CD4-positive, alpha-beta T cell treated with Interleukin-15 for 4 hours (primary cell): ENCODE results near the gene IL16.
A peak's percentile ranks its signal among the peaks of the same experiment; 100 is the strongest.

ENCODE experiments used
- DNase-seq: peaks from one replicate; pipeline ENCODE4 v3.0.0-alpha.2; 2020; ENCODE audit warnings: low spot score

Gene IL16

GRCh38 chr15:81275711-81276392, 79.2 kb downstream of the IL16 start:
- no peak for DNase-seq

- no peak for DNase-seq
Observed at GRCh38 chr15:81276967-81277366, 80.3 kb downstream of the IL16 start.

GRCh38 chr15:81277851-81278250, 81.2 kb downstream of the IL16 start:
- no peak for DNase-seq

- DNase-seq: no peak
Observed at GRCh38 chr15:81278306-81279029, 81.8 kb downstream of the IL16 start.

- DNase-seq: no peak
Observed at GRCh38 chr15:81279621-81280485, 83.2 kb downstream of the IL16 start.

GRCh38 chr15:81280696-81281455, 84.2 kb downstream of the IL16 start:
- DNase-seq: no peak

GRCh38 chr15:81281456-81281735, 84.7 kb downstream of the IL16 start:
- DNase-seq: no peak

GRCh38 chr15:81281766-81282605, 85.3 kb downstream of the IL16 start:
- DNase-seq: no peak

- no peak for DNase-seq
Observed at GRCh38 chr15:81282606-81282895, 85.9 kb downstream of the IL16 start.

- no peak for DNase-seq
Observed at GRCh38 chr15:81282911-81283310, 86.2 kb downstream of the IL16 start.

- DNase-seq: no peak
Observed at GRCh38 chr15:81284256-81285031, 87.8 kb downstream of the IL16 start.

GRCh38 chr15:81285461-81285860, 88.8 kb downstream of the IL16 start:
- DNase-seq: no peak

GRCh38 chr15:81286621-81287121, 90.0 kb downstream of the IL16 start:
- DNase-seq: peak; percentile 40

GRCh38 chr15:81288040-81288439, 91.4 kb downstream of the IL16 start:
- DNase-seq: no peak

- no peak for DNase-seq
Observed at GRCh38 chr15:81288616-81289015, 91.9 kb downstream of the IL16 start.

- DNase-seq: no peak
Observed at GRCh38 chr15:81289910-81290309, 93.2 kb downstream of the IL16 start.

GRCh38 chr15:81291916-81292522, 95.3 kb downstream of the IL16 start:
- DNase-seq: no peak

GRCh38 chr15:81292523-81293001, 95.9 kb downstream of the IL16 start:
- peak; percentile 50 for DNase-seq

GRCh38 chr15:81293728-81294515, 97.2 kb downstream of the IL16 start:
- DNase-seq: peak; percentile 74
